ENCODE results near the gene DRD1.

- TF ChIP-seq CTCF (conservative IDR thresholded peaks at IDR 0.05; ENCODE audit: low read depth, low read length), result no peak
- TF ChIP-seq FOS (IDR thresholded peaks at IDR 0.05; ENCODE audit: low read depth, low read length), result no peak
Measured at GRCh38 chr5:175469916-175470315, 25.9 kb upstream of the DRD1 start.

All from IMR-90 (cell line).